Large intestine (tissue), 3 donors: ENCODE results near the gene TM7SF2. TPM values are rescaled to one million over a fixed set of nuclear protein-coding genes. Genes with fewer than 3 reads are reported as not detected.
"Not testable (repeated sequence)": the region's sequence is repeated elsewhere in the genome, so short reads cannot be mapped to it uniquely, and the experiment has no call there.

Experiments
- DNase-seq, 2 donors: peaks; one replicate each; pipeline versions ENCODE4 v3.0.0 to v3.0.0-alpha.2; 2013
- H3K27ac ChIP-seq: one replicate; pipeline ENCODE4 v1.5.1; 2013; ENCODE audit warnings: low read length
- H3K27me3 ChIP-seq: 2 replicates; pipeline ENCODE4 v1.6.1; 2013; ENCODE audit warnings: low read length; ENCODE audit not compliant: control insufficient read depth, insufficient read depth
- H3K36me3 ChIP-seq: 2 replicates; pipeline ENCODE4 v1.6.1; 2013; ENCODE audit warnings: low read length; ENCODE audit not compliant: control insufficient read depth, insufficient read depth
- H3K4me1 ChIP-seq: one replicate; pipeline ENCODE4 v1.6.1; 2013; ENCODE audit warnings: low read length; ENCODE audit not compliant: control insufficient read depth, insufficient read depth
- H3K4me3 ChIP-seq: one replicate; pipeline ENCODE4 v1.5.1; 2013; ENCODE audit warnings: low read length
- H3K9me3 ChIP-seq: one replicate; pipeline ENCODE4 v1.6.1; 2013; ENCODE audit warnings: mild to moderate bottlenecking, low read depth, low read length, moderate library complexity; ENCODE audit not compliant: control insufficient read depth
- WGBS: methylation state at CpG from one replicate; pipeline ENCODE4 v1.1.5; 2013; ENCODE audit warnings: low lambda C conversion rate; ENCODE audit not compliant: insufficient coverage; 5-methylcytosine and 5-hydroxymethylcytosine counted together
- polyA plus RNA-seq: library from polyadenylated mRNA; unstranded; fragments of 120-200 nt; gene quantifications from one replicate; pipeline ENCODE4 v1.2.1, GENCODE V29; 2013

TM7SF2 gene
- polyA plus RNA-seq, 1 donor: 56.4 TPM

DNA sequence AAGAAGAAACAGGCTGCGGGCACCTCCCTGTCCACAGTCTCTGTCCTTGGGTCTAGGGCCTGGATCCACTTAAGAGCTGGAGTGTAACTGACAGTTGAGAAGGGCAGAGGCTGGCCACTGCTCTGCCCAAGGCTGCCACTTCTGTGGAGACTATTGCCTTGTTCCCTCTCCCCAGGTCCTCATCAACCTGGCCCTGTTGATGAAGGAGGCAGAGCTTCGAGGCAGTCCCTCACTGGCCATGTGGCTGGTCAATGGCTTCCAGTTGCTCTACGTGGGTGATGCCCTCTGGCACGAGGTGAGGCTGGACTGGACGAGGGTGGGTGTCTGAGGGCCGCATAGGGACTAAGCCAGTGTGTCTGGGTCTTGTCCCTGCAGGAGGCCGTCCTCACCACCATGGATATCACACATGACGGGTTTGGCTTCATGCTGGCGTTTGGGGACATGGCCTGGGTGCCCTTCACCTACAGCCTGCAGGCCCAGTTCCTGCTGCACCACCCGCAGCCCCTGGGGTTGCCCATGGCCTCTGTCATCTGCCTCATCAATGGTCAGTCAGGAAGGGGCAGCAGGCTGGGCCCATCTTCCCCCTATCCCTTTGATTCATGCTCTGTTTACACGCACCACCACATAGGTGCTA lies 3.0 kb downstream of the TM7SF2 start:
- H3K4me1 ChIP-seq: peaks cover 42% of the 10 kb centered on the region
- peaks cover 33% of the 10 kb centered on the region for H3K36me3 ChIP-seq
- WGBS: no CpG with 5 or more reads among the region's 11 CpGs

DNA sequence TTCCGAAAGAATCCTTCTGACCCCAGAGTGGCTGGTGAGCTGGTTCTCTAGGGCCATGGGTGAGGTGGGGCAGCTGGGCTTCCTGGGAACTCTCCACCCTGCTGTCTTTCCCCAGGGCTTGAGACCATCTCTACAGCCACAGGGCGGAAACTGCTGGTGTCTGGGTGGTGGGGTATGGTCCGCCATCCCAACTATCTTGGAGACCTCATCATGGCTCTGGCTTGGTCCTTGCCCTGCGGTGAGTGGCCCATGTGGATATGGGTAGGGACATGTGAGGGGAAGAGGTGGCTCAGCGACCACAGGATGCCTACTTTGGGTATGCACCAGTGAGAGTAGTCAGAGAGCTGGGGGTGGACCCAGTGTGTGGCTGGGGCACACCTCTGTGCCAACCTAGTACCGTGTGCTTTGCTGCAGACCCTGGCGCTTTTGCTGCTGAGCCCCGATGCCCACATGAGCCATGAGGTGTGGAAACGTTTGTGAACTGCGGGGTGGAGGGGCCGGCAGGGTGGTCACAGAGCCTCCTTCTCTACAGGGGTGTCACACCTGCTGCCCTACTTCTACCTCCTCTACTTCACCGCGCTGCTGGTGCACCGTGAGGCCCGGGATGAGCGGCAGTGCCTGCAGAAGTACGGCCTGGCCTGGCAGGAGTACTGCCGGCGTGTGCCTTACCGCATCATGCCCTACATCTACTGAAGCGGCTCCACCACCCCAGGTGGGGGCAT lies 3.9 kb downstream of the TM7SF2 start:
- peaks cover 38% of the 10 kb centered on the region for H3K36me3 ChIP-seq

More for the DNA sequence above, 3.0 kb downstream of the TM7SF2 start:
- Histone ChIP-seq H3K27ac (no peak overlapping the region), H3K9me3 (no peaks in the 10 kb centered on the region), H3K4me3 (no peak overlapping the region), H3K27me3 (peaks cover 2% of the 10 kb centered on the region)
- DNase-seq: no peak

DNA sequence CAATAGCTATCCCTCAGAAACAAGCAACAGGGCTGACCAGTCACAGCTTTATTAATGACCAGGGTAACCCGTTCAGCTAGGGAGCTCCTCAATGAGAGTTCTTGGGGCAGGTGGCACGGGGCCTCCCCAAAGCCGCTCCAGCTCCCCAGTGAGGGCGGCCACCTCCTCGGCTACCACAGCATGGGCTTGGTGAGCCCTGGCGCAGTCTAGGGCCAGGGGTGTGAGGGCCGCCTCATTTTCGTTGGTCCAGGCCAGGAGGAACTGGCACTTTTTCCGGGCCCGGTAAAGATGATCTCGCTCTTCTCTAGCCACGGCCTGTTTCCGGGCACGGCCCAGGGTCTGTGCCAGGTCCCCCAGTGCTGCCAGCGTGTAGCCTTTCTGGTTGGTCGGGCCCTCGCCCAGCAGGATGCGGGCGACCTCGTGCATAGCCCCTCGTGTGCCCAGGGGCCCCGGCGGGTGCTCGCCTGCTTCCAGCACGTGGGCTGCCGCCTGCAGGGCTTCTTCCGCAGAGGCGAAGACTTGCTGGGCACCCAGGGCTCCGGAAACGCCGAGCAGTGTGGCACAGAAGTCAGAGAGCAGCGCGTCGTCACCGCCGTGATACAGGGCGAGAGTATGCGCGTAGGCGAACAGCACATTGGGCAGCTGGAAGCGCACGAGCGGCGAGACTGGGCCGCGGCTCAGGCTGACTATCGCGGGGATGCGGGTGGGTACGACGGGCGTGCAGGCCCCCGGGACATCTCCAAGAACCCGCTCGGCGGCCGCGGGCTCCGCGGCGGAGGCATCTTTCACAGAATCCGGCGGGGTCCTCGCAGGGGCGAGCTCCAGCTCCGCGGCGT lies 4.9 kb downstream of the TM7SF2 start:
- DNase-seq: peak in 1 of 2 donors; percentile 57
- H3K27me3 ChIP-seq: peaks cover 2% of the 10 kb centered on the region
- peaks cover 44% of the 10 kb centered on the region for H3K4me1 ChIP-seq
- H3K36me3 ChIP-seq: peaks cover 41% of the 10 kb centered on the region
- H3K4me3 ChIP-seq: peak overlapping the region; percentile 94
- no CpG with 5 or more reads among the region's 68 CpGs for WGBS
- H3K9me3 ChIP-seq: no peaks in the 10 kb centered on the region
- peak overlapping the region; percentile 78 for H3K27ac ChIP-seq

More for the DNA sequence above, 3.9 kb downstream of the TM7SF2 start:
- no peak for DNase-seq
- no CpG with 5 or more reads among the region's 21 CpGs for WGBS
- Histone ChIP-seq H3K27me3 (peaks cover 2% of the 10 kb centered on the region), H3K4me3 (no peak overlapping the region), H3K27ac (no peak overlapping the region), H3K4me1 (peaks cover 45% of the 10 kb centered on the region), H3K9me3 (no peaks in the 10 kb centered on the region)

DNA sequence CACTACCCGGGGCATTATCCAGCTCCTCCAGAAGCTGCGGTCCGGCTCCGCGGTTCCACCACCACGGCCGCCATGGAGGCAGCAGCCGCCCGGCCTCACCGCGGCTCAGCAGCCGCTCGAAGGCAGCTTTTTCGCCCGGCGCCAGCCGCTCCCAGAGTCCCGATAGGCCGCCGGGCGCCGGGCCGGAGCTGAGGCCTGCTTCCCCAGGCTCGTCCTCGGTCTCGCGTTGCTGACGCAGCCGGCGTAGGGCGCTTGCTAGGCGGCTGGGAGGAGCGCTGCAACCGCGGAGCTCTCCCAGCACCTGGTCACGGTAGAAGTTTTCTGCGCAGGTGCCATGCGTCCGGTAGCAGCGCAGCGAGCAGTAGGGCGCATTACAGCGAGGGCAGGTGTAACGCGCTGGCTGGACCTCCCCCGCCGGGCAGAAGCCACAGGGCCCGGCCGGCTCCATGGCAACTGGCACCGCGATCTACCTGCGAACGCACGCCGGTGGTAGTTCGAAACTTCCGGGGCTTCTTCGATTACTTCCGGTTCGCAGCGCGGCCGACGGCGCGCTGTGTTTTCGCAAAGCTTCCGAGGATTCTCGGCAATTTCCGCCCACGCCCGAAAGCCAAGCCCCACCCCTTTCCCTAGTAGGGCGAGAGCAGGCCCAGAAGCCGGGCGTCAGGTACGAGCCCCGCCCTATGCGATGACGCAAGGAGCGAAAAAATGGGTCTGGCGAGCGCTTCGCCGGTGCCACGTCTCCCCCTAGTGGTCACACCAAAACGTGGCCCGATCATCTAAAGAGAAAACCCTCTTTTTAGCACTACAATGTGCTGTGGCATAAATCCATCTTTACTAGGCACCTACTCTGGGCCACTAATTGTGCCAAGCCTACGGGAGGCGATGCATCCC lies 5.8 kb downstream of the TM7SF2 start, which contains the start of gene ZNHIT2:
Gene ZNHIT2, minus strand, starts transcription at position 496 of the 891 bp plus-strand sequence. Its CDS starts 48 bp downstream, at position 448.
- no peaks in the 10 kb centered on the region for H3K9me3 ChIP-seq
- peak; percentile 99 for DNase-seq
- peak within 1 kb of the TSS; percentile 78 for H3K27ac ChIP-seq
- peaks cover 44% of the 10 kb centered on the region for H3K4me1 ChIP-seq
- H3K36me3 ChIP-seq: peaks cover 41% of the 10 kb centered on the region
- no CpG with 5 or more reads among the region's 89 CpGs for WGBS
- H3K4me3 ChIP-seq: peak within 1 kb of the TSS; percentile 94
- H3K27me3 ChIP-seq: peaks cover 2% of the 10 kb centered on the region

DNA sequence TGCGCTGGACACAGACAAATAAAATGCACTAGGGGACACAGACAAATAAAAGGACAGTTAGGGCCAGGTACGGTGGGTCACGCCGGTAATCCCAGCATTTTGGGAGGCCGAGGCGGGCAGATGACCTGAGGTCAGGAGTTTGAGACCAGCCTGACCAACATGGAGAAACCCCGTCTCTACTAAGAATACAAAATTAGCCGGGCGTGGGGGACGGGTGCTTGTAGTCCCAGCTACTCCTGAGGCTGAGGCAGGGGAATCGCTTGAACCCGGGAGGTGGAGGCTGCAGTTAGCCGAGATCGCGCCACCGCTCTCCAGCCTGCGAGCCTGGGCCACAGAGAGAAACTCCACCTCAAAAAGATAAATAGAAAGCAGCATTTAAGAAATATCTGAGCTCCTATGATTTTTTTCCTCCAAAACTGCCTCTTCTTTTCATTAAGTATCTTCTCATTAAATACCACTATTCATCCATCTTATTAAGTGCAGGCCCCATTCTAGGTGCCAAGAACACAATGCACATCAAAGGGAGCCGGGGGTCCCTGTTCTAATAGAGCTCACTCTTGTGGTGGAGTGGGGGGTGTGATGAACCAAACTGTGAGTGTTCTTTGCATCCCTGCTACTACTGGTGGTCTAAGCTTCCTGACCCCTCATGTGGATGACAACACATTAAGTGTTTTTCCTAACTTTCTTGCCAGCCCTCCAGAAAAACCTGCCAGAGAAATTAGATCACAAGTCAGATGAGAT lies 6.6 kb downstream of the TM7SF2 start:
- DNase-seq: no peak
- no peaks in the 10 kb centered on the region for H3K9me3 ChIP-seq
- H3K27me3 ChIP-seq: no peaks in the 10 kb centered on the region
- H3K27ac ChIP-seq: peak overlapping the region; percentile 53
- WGBS: no CpG with 5 or more reads among the region's 18 CpGs
- no peak overlapping the region for H3K4me3 ChIP-seq
- peaks cover 43% of the 10 kb centered on the region for H3K4me1 ChIP-seq
- peaks cover 41% of the 10 kb centered on the region for H3K36me3 ChIP-seq

DNA sequence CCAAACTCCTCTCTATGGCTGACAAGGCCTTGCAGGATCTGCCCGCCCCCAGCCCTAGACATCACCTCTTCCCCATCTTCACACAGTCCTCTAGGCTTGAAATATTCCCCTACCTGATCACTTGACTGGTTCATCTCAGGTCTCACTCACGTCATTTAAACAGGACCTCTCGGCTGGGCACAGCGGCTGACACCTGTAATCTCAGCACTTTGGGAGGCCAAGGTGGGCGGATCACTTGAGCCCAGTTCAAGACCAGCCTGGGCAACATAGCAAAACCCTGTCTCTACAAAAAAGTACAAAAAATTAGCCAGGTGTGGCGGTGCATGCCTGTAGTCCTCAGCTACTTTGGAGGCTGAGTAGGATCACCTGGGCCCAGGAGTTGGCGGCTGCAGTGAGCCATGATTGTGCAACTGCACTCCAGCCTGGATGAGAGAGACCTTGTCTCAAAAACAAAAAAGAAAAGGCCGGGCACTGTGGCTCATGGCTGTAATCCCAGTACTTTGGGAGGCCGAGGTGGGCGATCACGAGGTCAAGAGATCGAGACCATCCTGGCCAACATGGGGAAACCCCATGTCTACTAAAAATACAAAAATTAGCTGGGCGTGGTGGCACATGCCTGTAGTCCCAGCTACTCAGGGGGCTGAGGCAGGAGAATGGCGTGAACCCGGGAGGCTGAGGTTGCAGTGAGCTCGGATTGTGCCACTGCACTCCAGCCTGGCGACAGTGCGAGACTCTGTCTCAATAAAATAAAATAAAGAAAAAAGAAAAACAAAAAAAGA lies 7.4 kb downstream of the TM7SF2 start:
- not testable (repeated sequence) for H3K9me3 ChIP-seq, H3K4me3 ChIP-seq, H3K27ac ChIP-seq, DNase-seq, H3K27me3 ChIP-seq
- peaks cover 41% of the 10 kb centered on the region for H3K36me3 ChIP-seq
- WGBS: 100% methylated on average over 3 of the region's 18 CpGs
- peaks cover 37% of the 10 kb centered on the region for H3K4me1 ChIP-seq

DNA sequence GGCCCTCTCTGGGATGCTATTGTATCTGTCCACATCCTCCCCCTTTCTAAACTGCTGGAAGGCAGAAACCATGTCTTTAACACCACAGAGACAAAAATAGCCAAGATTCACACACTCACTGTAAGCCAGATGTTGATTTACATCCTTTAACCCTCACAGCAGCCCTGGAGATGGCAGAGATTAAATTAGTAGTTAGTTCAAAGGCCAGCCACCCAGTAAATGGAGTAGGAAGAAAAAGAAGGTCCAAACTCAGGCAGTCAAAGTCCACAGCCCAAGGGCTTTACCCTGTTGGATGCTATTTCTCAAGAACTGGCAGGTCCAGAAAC lies 8.0 kb downstream of the TM7SF2 start:
- peaks cover 46% of the 10 kb centered on the region for H3K36me3 ChIP-seq
- H3K27me3 ChIP-seq: no peaks in the 10 kb centered on the region
- no peaks in the 10 kb centered on the region for H3K9me3 ChIP-seq
- peaks cover 37% of the 10 kb centered on the region for H3K4me1 ChIP-seq
- no peak overlapping the region for H3K4me3 ChIP-seq
- DNase-seq: peak in 1 of 2 donors; percentile 28
- no peak overlapping the region for H3K27ac ChIP-seq

DNA sequence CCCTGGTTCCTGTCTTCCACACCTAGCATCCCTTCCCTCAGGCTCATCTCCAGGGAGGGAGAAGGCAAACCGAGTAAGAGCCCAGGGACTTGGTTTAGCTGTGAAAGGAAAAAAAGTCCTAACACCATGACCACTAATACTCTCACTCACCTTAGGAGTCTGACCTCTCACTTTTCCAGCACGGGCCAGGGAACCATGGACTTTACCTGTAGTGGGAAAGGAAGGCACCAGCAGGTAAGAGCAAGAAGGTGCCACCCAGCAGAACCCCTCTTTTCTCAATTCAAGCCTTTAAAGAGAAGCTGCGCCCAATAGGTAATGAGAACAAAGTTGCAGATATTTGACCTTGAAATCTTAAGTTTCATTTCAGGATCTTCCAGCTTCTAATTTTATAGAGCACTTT lies 9.2 kb downstream of the TM7SF2 start:
- DNase-seq: no peak
- Histone ChIP-seq H3K27ac (peak overlapping the region; percentile 92), H3K4me3 (peak overlapping the region; percentile 88), H3K27me3 (no peaks in the 10 kb centered on the region), H3K36me3 (peaks cover 52% of the 10 kb centered on the region), H3K9me3 (no peaks in the 10 kb centered on the region), H3K4me1 (peaks cover 37% of the 10 kb centered on the region)
- no CpG with 5 or more reads among the region's 3 CpGs for WGBS

DNA sequence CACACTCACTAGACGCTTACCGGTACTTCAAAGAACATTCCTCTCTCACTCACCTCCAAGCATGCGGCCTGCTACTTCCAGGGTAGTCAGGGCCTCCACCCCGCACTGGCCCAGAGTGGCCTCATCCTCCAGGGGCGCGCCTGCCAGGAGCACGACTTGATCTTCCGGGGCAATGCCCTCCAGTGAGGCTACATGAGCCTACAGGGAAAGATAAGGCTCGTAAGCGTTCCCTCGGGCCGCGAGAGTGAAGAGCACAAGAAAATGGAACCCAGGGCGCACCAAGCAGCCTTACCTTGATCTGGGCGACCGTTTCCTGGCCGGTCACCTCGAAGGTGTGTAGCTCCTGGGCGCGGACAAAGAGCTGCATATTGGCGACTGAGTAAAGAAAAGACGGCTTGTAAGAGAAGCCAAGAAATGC lies 9.8 kb downstream of the TM7SF2 start:
- peak; percentile 83 to 87 for DNase-seq
- Histone ChIP-seq H3K27ac (peak overlapping the region; percentile 92), H3K9me3 (no peaks in the 10 kb centered on the region), H3K4me3 (peak overlapping the region; percentile 88), H3K4me1 (peaks cover 30% of the 10 kb centered on the region), H3K27me3 (no peaks in the 10 kb centered on the region), H3K36me3 (peaks cover 54% of the 10 kb centered on the region)
- WGBS: no CpG with 5 or more reads among the region's 22 CpGs
